H9 (cell line): Measurements from ENCODE around the gene HORMAD2. TPM values are rescaled to one million over a fixed set of nuclear protein-coding genes. Genes with fewer than 3 reads are reported as not detected.

Experiments used
- DNase-seq: peaks from one replicate; pipeline ENCODE4 v3.0.0-alpha.2; 2017
- H2AFZ ChIP-seq: one replicate; pipeline ENCODE4 v1.6.1; 2013; ENCODE audit warnings: mild to moderate bottlenecking, low read length, control low read depth, moderate library complexity
- H2AK5ac ChIP-seq: 2 replicates; pipeline ENCODE4 v1.6.1; 2013; ENCODE audit warnings: low read length, control low read depth, mixed read lengths; ENCODE audit not compliant: insufficient read length
- H2BK120ac ChIP-seq: one replicate; pipeline ENCODE4 v1.6.1; 2013; ENCODE audit warnings: low read depth, mild to moderate bottlenecking, low read length, control low read depth, inconsistent platforms; ENCODE audit not compliant: poor library complexity, severe bottlenecking
- H2BK12ac ChIP-seq: 2 replicates; pipeline ENCODE4 v1.6.1; 2013; ENCODE audit warnings: low read length, control low read depth, mixed read lengths, low read depth; ENCODE audit not compliant: insufficient read length
- H2BK15ac ChIP-seq: 2 replicates; pipeline ENCODE4 v1.6.1; 2013; ENCODE audit warnings: low read depth, low read length, control low read depth
- H2BK20ac ChIP-seq: one replicate; pipeline ENCODE4 v1.6.1; 2013; ENCODE audit warnings: low read depth, mild to moderate bottlenecking, low read length, control low read depth, inconsistent platforms; ENCODE audit not compliant: poor library complexity, severe bottlenecking
- H2BK5ac ChIP-seq: 2 replicates; pipeline ENCODE4 v1.6.1; 2013; ENCODE audit warnings: low read length, control low read depth, mixed read lengths; ENCODE audit not compliant: insufficient read length
- H3K14ac ChIP-seq: 2 replicates; pipeline ENCODE4 v1.6.1; 2013; ENCODE audit warnings: low read length, control low read depth; ENCODE audit not compliant: insufficient read depth
- H3K18ac ChIP-seq: 2 replicates; pipeline ENCODE4 v1.6.1; 2013; ENCODE audit warnings: low read depth, mild to moderate bottlenecking, mixed read lengths, low read length, control low read depth; ENCODE audit not compliant: insufficient read length
- H3K23ac ChIP-seq: 2 replicates; pipeline ENCODE4 v1.6.1; 2013; ENCODE audit warnings: low read length, control low read depth, mixed read lengths, low read depth; ENCODE audit not compliant: insufficient read length
- H3K23me2 ChIP-seq: 2 replicates; pipeline ENCODE4 v1.6.1; 2013; ENCODE audit warnings: low read depth, mild to moderate bottlenecking, mixed read lengths, low read length, control low read depth; ENCODE audit not compliant: insufficient read length, poor library complexity, severe bottlenecking
- H3K27ac ChIP-seq: 2 replicates; pipeline ENCODE4 v1.5.1; 2013; ENCODE audit warnings: low read length, control low read depth, mixed read lengths, low read depth; ENCODE audit not compliant: insufficient read length
- H3K27me3 ChIP-seq: 2 replicates; pipeline ENCODE4 v1.6.1; 2013; ENCODE audit warnings: low read length, control low read depth, inconsistent platforms; ENCODE audit not compliant: insufficient read depth
- H3K4ac ChIP-seq: 2 replicates; pipeline ENCODE4 v1.6.1; 2013; ENCODE audit warnings: low read depth, mild to moderate bottlenecking, control low read depth, inconsistent platforms, low read length, moderate library complexity
- H3K4me1 ChIP-seq: 2 replicates; pipeline ENCODE4 v1.6.1; 2013; ENCODE audit warnings: low read length, control low read depth, inconsistent platforms; ENCODE audit not compliant: insufficient read depth
- H3K4me2 ChIP-seq: 2 replicates; pipeline ENCODE4 v1.6.1; 2013; ENCODE audit warnings: low read length, control low read depth, mixed read lengths; ENCODE audit not compliant: insufficient read length, insufficient read depth
- H3K56ac ChIP-seq: 2 replicates; pipeline ENCODE4 v1.6.1; 2013; ENCODE audit warnings: low read depth, mild to moderate bottlenecking, mixed read lengths, low read length, control low read depth; ENCODE audit not compliant: insufficient read length
- H3K79me1 ChIP-seq: 2 replicates; pipeline ENCODE4 v1.6.1; 2013; ENCODE audit warnings: low read depth, mild to moderate bottlenecking, moderate library complexity, low read length, control low read depth, inconsistent platforms; ENCODE audit not compliant: insufficient read depth, poor library complexity, severe bottlenecking
- H3K79me2 ChIP-seq: 2 replicates; pipeline ENCODE4 v1.6.1; 2013; ENCODE audit warnings: low read length, control low read depth, inconsistent platforms; ENCODE audit not compliant: insufficient read depth
- H3K9ac ChIP-seq: 2 replicates; pipeline ENCODE4 v1.6.1; 2013; ENCODE audit warnings: low read length, control low read depth, mixed read lengths; ENCODE audit not compliant: insufficient read length; ENCODE audit errors: extremely low read depth
- H3K9me3 ChIP-seq: one replicate; pipeline ENCODE4 v1.6.1; 2013; ENCODE audit warnings: low read depth, low read length, inconsistent platforms; ENCODE audit not compliant: control insufficient read depth
- H3T11ph ChIP-seq: one replicate; pipeline ENCODE4 v1.6.1; 2013; ENCODE audit warnings: mild to moderate bottlenecking, low read length, control low read depth, inconsistent platforms
- H4K20me1 ChIP-seq: one replicate; pipeline ENCODE4 v1.6.1; 2013; ENCODE audit not compliant: control insufficient read depth, insufficient read length, insufficient read depth
- H4K5ac ChIP-seq: 2 replicates; pipeline ENCODE4 v1.6.1; 2013; ENCODE audit warnings: low read depth, mild to moderate bottlenecking, mixed read lengths, low read length, control low read depth; ENCODE audit not compliant: insufficient read length
- H4K8ac ChIP-seq: replicated peaks from 2 replicates; pipeline ENCODE4 v1.6.1; 2013; ENCODE audit warnings: low read length, control low read depth, mixed read lengths, low read depth; ENCODE audit not compliant: insufficient read length
- H4K91ac ChIP-seq: 2 replicates; pipeline ENCODE4 v1.6.1; 2013; ENCODE audit warnings: low read depth, mild to moderate bottlenecking, moderate library complexity, mixed read lengths, low read length, control low read depth; ENCODE audit not compliant: insufficient read length
- H3K27ac Mint-ChIP-seq, 3 experiments: 2 replicates in 2 of 3; 3 replicates in 1 of 3; pipeline ENCODE4 v1.8.0; 2020 to 2021; ENCODE audit warnings: mixed read lengths in 3 of 3, mild to moderate bottlenecking in 1 of 3, moderate library complexity in 1 of 3
- H3K27me3 Mint-ChIP-seq: 2 replicates; pipeline ENCODE4 v1.8.0; 2021; ENCODE audit warnings: low read depth, mild to moderate bottlenecking, moderate library complexity, mixed read lengths
- H3K36me3 Mint-ChIP-seq, 3 experiments: 2 replicates in 2 of 3; 3 replicates in 1 of 3; pipeline ENCODE4 v1.8.0; 2020 to 2021; ENCODE audit warnings: low read depth in 3 of 3, mixed read lengths in 3 of 3; ENCODE audit not compliant: insufficient read depth in 1 of 3
- H3K4me1 Mint-ChIP-seq, 2 experiments: 2 replicates each; pipeline ENCODE4 v1.8.0; 2020; ENCODE audit warnings: mixed read lengths in 2 of 2
- H3K4me3 Mint-ChIP-seq, 2 experiments: 2 replicates in 1 of 2; 3 replicates in 1 of 2; pipeline ENCODE4 v1.8.0; 2020 to 2021; ENCODE audit warnings: mild to moderate bottlenecking in 2 of 2, mixed read lengths in 2 of 2, moderate library complexity in 1 of 2
- H3K9me3 Mint-ChIP-seq, 2 experiments: 2 replicates in 1 of 2; 3 replicates in 1 of 2; pipeline ENCODE4 v1.8.0; 2020; ENCODE audit warnings: mild to moderate bottlenecking in 2 of 2, mixed read lengths in 2 of 2, moderate library complexity in 1 of 2
- CTCF ChIP-seq: fragments of 200-600 bp; sonication (generic); conservative IDR thresholded peaks from 3 replicates; pipeline ENCODE4 v1.8.0; 2021; ENCODE audit warnings: antibody characterized with exemption, mild to moderate bottlenecking
- WGBS: extraction: QIAGEN DNeasy Blood & Tissue Kit; methylation state at CpG from one replicate; pipeline ENCODE4 v1.1.7; 2013; ENCODE audit warnings: missing lambda C conversion rate, low lambda C conversion rate, mixed read lengths; ENCODE audit not compliant: insufficient read length; ENCODE audit errors: extremely low coverage; 5-methylcytosine and 5-hydroxymethylcytosine counted together
- total RNA-seq: library from RNA; stranded (reverse); gene quantifications from 2 replicates; pipeline ENCODE4 v1.2.1, GENCODE V29; 2021

HORMAD2 gene
- total RNA-seq, 1 experiment from 2014 or later = not detected

GRCh38 chr22:30216710-30217109 lies 136.4 kb downstream of the HORMAD2 start:
- Histone ChIP-seq H3K4me2 (no peak overlapping the region), H3K27ac (no peak overlapping the region), H3K4me1 (peaks cover 6% of the 10 kb centered on the region; the same call in 1 of the 2 replicates)

More at GRCh38 chr22:30216710-30217109, 136.4 kb downstream of the HORMAD2 start:
- Histone ChIP-seq H3K18ac (no peak overlapping the region), H3K79me2 (no peaks in the 10 kb centered on the region), H4K91ac (no peak overlapping the region), H3K4ac (no peak overlapping the region), H3K14ac (no peak overlapping the region), H4K5ac (no peak overlapping the region), H4K20me1 (no peaks in the 10 kb centered on the region), H3K9me3 (no peaks in the 10 kb centered on the region), H3K79me1 (no peaks in the 10 kb centered on the region), H2BK12ac (no peak overlapping the region), H3K23ac (no peak overlapping the region), H3K9ac (no peak overlapping the region), H3K23me2 (no peaks in the 10 kb centered on the region), H2BK5ac (no peak overlapping the region), H3K56ac (no peak overlapping the region), H4K8ac (no peak overlapping the region), H2AFZ (no peak overlapping the region), H3K27me3 (no peaks in the 10 kb centered on the region), H2BK20ac (no peak overlapping the region), H2BK15ac (no peak overlapping the region), H3T11ph (no peak overlapping the region), H2BK120ac (no peak overlapping the region), H2AK5ac (no peak overlapping the region)
- Mint-ChIP-seq H3K9me3 (no peaks in the 10 kb centered on the region), H3K27ac (no peak overlapping the region; a peak in 1 of 7 replicates), H3K4me1 (peaks cover 13 to 17% of the 10 kb centered on the region in 2 experiments), H3K36me3 (no peaks in the 10 kb centered on the region), H3K27me3 (peaks cover 8% of the 10 kb centered on the region), H3K4me3 (no peak overlapping the region)
- no peak for DNase-seq
- no CpG with 5 or more reads among the region's 10 CpGs for WGBS
- no peak for TF ChIP-seq CTCF
